HG02973 (cell line): ENCODE measurements around the gene CIDEA.

Experiments used
- ATAC-seq: cut with Tn5 transposase; IDR thresholded peaks from one replicate; pipeline ENCODE4 v1.9.1; 2021; ENCODE audit warnings: moderate library complexity; ENCODE audit not compliant: unreplicated experiment

Gene CIDEA

GRCh38 chr18:12296457-12296856 is 42.3 kb downstream of the CIDEA start:
- no peak for ATAC-seq

GRCh38 chr18:12299862-12300261 is 45.7 kb downstream of the CIDEA start:
- no peak for ATAC-seq

GRCh38 chr18:12301263-12302005 is 47.3 kb downstream of the CIDEA start:
- no peak for ATAC-seq

- no peak for ATAC-seq
Observed at GRCh38 chr18:12302391-12303147, 48.4 kb downstream of the CIDEA start.

- no peak for ATAC-seq
Observed at GRCh38 chr18:12304351-12305210, 50.4 kb downstream of the CIDEA start.

GRCh38 chr18:12305211-12305610 is 51.0 kb downstream of the CIDEA start:
- no peak for ATAC-seq

- no peak for ATAC-seq
Observed at GRCh38 chr18:12305930-12306629, 51.9 kb downstream of the CIDEA start.

GRCh38 chr18:12306752-12307700 is 52.9 kb downstream of the CIDEA start:
- no peak for ATAC-seq

- ATAC-seq = peak; percentile 44
Observed at GRCh38 chr18:12307701-12308385, 53.7 kb downstream of the CIDEA start, which contains the start of gene TUBB6. Gene TUBB6, plus strand, starts transcription at chr18:12308241. Its CDS starts 52 bp downstream, at chr18:12308293.

- ATAC-seq = peak; percentile 54
Observed at GRCh38 chr18:12308386-12309100, 54.4 kb downstream of the CIDEA start.

- no peak for ATAC-seq
Observed at GRCh38 chr18:12309683-12310198, 55.6 kb downstream of the CIDEA start.

GRCh38 chr18:12310762-12311161 is 56.6 kb downstream of the CIDEA start:
- no peak for ATAC-seq

- no peak for ATAC-seq
Observed at GRCh38 chr18:12312976-12313375, 58.8 kb downstream of the CIDEA start.

- no peak for ATAC-seq
Observed at GRCh38 chr18:12313530-12314245, 59.5 kb downstream of the CIDEA start.

GRCh38 chr18:12314591-12315305 is 60.6 kb downstream of the CIDEA start:
- ATAC-seq = no peak

GRCh38 chr18:12315490-12315889 is 61.3 kb downstream of the CIDEA start:
- ATAC-seq = no peak

GRCh38 chr18:12315911-12316310 is 61.8 kb downstream of the CIDEA start:
- no peak for ATAC-seq
